Mucosa of stomach (tissue), 1 donor: ENCODE results near the gene XPNPEP1.
A peak's percentile ranks its signal among the peaks of the same experiment; 100 is the strongest.
"Not testable (repeated sequence)": the region's sequence is repeated elsewhere in the genome, so short reads cannot be mapped to it uniquely, and the experiment has no call there.

Experiments
- H3K27me3 ChIP-seq: one replicate; pipeline ENCODE4 v1.7.0; 2013; ENCODE audit warnings: mild to moderate bottlenecking, low read length; ENCODE audit not compliant: control insufficient read depth, insufficient read depth
- H3K36me3 ChIP-seq: one replicate; pipeline ENCODE4 v1.7.0; 2013; ENCODE audit warnings: low read length; ENCODE audit not compliant: control insufficient read depth, insufficient read depth
- H3K4me1 ChIP-seq: one replicate; pipeline ENCODE4 v1.7.0; 2013; ENCODE audit warnings: mild to moderate bottlenecking, low read length; ENCODE audit not compliant: control insufficient read depth, insufficient read depth
- H3K4me3 ChIP-seq: one replicate; pipeline ENCODE4 v1.7.0; 2013; ENCODE audit warnings: low read length
- H3K9ac ChIP-seq: one replicate; pipeline ENCODE4 v1.7.0; 2013; ENCODE audit warnings: mild to moderate bottlenecking, low read length, moderate library complexity
- H3K9me3 ChIP-seq: one replicate; pipeline ENCODE4 v1.7.0; 2013; ENCODE audit warnings: mild to moderate bottlenecking, low read length, moderate library complexity; ENCODE audit not compliant: control insufficient read depth
- donor health status: Pancreatic carcinoma.

The XPNPEP1 gene

GRCh38 chr10:109931163-109931562 is 7.9 kb upstream of the XPNPEP1 start:
- H3K4me3 ChIP-seq, result no peak overlapping the region
- peaks cover 7% of the 10 kb centered on the region for H3K4me1 ChIP-seq

GRCh38 chr10:109929501-109930219 is 6.3 kb upstream of the XPNPEP1 start:
- no peak overlapping the region for H3K9ac ChIP-seq
- H3K27me3 ChIP-seq, result no peaks in the 10 kb centered on the region
- no peaks in the 10 kb centered on the region for H3K9me3 ChIP-seq
- H3K4me3 ChIP-seq, result no peak overlapping the region
- H3K4me1 ChIP-seq, result no peaks in the 10 kb centered on the region
- no peaks in the 10 kb centered on the region for H3K36me3 ChIP-seq

More at GRCh38 chr10:109931163-109931562, 7.9 kb upstream of the XPNPEP1 start:
- Histone ChIP-seq H3K36me3 (no peaks in the 10 kb centered on the region), H3K27me3 (no peaks in the 10 kb centered on the region), H3K9ac (no peak overlapping the region), H3K9me3 (no peaks in the 10 kb centered on the region)

- H3K9ac ChIP-seq, result no peak overlapping the region
- peaks cover 5% of the 10 kb centered on the region for H3K4me1 ChIP-seq
- no peak overlapping the region for H3K4me3 ChIP-seq
- H3K36me3 ChIP-seq, result no peaks in the 10 kb centered on the region
- H3K9me3 ChIP-seq, result no peaks in the 10 kb centered on the region
- no peaks in the 10 kb centered on the region for H3K27me3 ChIP-seq
These were observed 5.2 kb upstream of the XPNPEP1 start for GRCh38 chr10:109928475-109928891.

GRCh38 chr10:109926825-109927224 is 3.5 kb upstream of the XPNPEP1 start:
- Histone ChIP-seq H3K9me3 (no peaks in the 10 kb centered on the region), H3K4me3 (no peak overlapping the region), H3K36me3 (no peaks in the 10 kb centered on the region), H3K27me3 (no peaks in the 10 kb centered on the region), H3K4me1 (peaks cover 12% of the 10 kb centered on the region), H3K9ac (no peak overlapping the region)

- Histone ChIP-seq H3K27me3 (no peaks in the 10 kb centered on the region), H3K9ac (no peak overlapping the region), H3K36me3 (no peaks in the 10 kb centered on the region), H3K9me3 (no peaks in the 10 kb centered on the region), H3K4me3 (no peak overlapping the region), H3K4me1 (peaks cover 16% of the 10 kb centered on the region)
These were observed 2.9 kb upstream of the XPNPEP1 start for GRCh38 chr10:109926061-109926745.

- no peaks in the 10 kb centered on the region for H3K36me3 ChIP-seq
- H3K9ac ChIP-seq, result no peak overlapping the region
- no peaks in the 10 kb centered on the region for H3K9me3 ChIP-seq
- H3K27me3 ChIP-seq, result no peaks in the 10 kb centered on the region
- H3K4me1 ChIP-seq, result peaks cover 16% of the 10 kb centered on the region
- H3K4me3 ChIP-seq, result no peak overlapping the region
These were observed 1.8 kb upstream of the XPNPEP1 start for GRCh38 chr10:109924967-109925620.

- H3K27me3 ChIP-seq, result no peaks in the 10 kb centered on the region
- no peak overlapping the region for H3K4me3 ChIP-seq
- no peaks in the 10 kb centered on the region for H3K36me3 ChIP-seq
- H3K9me3 ChIP-seq, result no peaks in the 10 kb centered on the region
- H3K4me1 ChIP-seq, result peaks cover 16% of the 10 kb centered on the region
- peak overlapping the region; percentile 55 for H3K9ac ChIP-seq
These were observed 776 bp upstream of the XPNPEP1 start for GRCh38 chr10:109924087-109924486.

GRCh38 chr10:109922358-109922975 is 844 bp downstream of the XPNPEP1 start:
- H3K4me3 ChIP-seq, result peak overlapping the region; percentile 18
- H3K9ac ChIP-seq, result peak overlapping the region; percentile 84
- no peaks in the 10 kb centered on the region for H3K27me3 ChIP-seq
- no peaks in the 10 kb centered on the region for H3K9me3 ChIP-seq
- H3K36me3 ChIP-seq, result no peaks in the 10 kb centered on the region
- H3K4me1 ChIP-seq, result peaks cover 16% of the 10 kb centered on the region

- Histone ChIP-seq H3K4me3 (no peak overlapping the region), H3K4me1 (peaks cover 27% of the 10 kb centered on the region), H3K27me3 (no peaks in the 10 kb centered on the region), H3K9me3 (no peaks in the 10 kb centered on the region), H3K36me3 (no peaks in the 10 kb centered on the region), H3K9ac (no peak overlapping the region)
These were observed 3.3 kb downstream of the XPNPEP1 start for GRCh38 chr10:109920016-109920415.

GRCh38 chr10:109919220-109919619 is 4.1 kb downstream of the XPNPEP1 start:
- no peak overlapping the region for H3K9ac ChIP-seq
- peaks cover 28% of the 10 kb centered on the region for H3K4me1 ChIP-seq
- H3K36me3 ChIP-seq, result no peaks in the 10 kb centered on the region
- no peaks in the 10 kb centered on the region for H3K27me3 ChIP-seq
- H3K4me3 ChIP-seq, result no peak overlapping the region
- H3K9me3 ChIP-seq, result no peaks in the 10 kb centered on the region

GRCh38 chr10:109918707-109919106 is 4.6 kb downstream of the XPNPEP1 start:
- H3K4me1 ChIP-seq, result peaks cover 30% of the 10 kb centered on the region
- not testable (repeated sequence) for H3K9me3 ChIP-seq, H3K36me3 ChIP-seq, H3K27me3 ChIP-seq, H3K9ac ChIP-seq, H3K4me3 ChIP-seq

- Histone ChIP-seq H3K9ac (peak overlapping the region; percentile 42), H3K4me1 (peaks cover 41% of the 10 kb centered on the region), H3K36me3 (no peaks in the 10 kb centered on the region), H3K4me3 (no peak overlapping the region), H3K9me3 (no peaks in the 10 kb centered on the region), H3K27me3 (no peaks in the 10 kb centered on the region)
These were observed 7.7 kb downstream of the XPNPEP1 start for GRCh38 chr10:109915566-109915965.
